LNCAP (cell line): Measurements from ENCODE around the gene F13A1.

ENCODE experiments used
- CTCF ChIP-seq: fragments of 450-650 bp; IDR thresholded peaks from 2 replicates; pipeline ENCODE4 v1.5.1; 2017; ENCODE audit warnings: mild to moderate bottlenecking

F13A1 gene

GRCh38 chr6:6317386-6317785 lies 3.1 kb downstream of the F13A1 start:
- no peak for TF ChIP-seq CTCF

- peak; percentile 75 for TF ChIP-seq CTCF
These were observed 4.8 kb downstream of the F13A1 start for GRCh38 chr6:6315660-6316059.

- TF ChIP-seq CTCF = no peak
These were observed 5.9 kb downstream of the F13A1 start for GRCh38 chr6:6314596-6314995.

- no peak for TF ChIP-seq CTCF
These were observed 7.5 kb downstream of the F13A1 start for GRCh38 chr6:6312901-6313441.

- TF ChIP-seq CTCF = no peak
These were observed 14.9 kb downstream of the F13A1 start for GRCh38 chr6:6305575-6305974.

GRCh38 chr6:6293317-6293716 lies 27.1 kb downstream of the F13A1 start:
- TF ChIP-seq CTCF = no peak

- TF ChIP-seq CTCF = no peak
These were observed 33.0 kb downstream of the F13A1 start for GRCh38 chr6:6287415-6287814.

GRCh38 chr6:6285679-6286078 lies 34.8 kb downstream of the F13A1 start:
- no peak for TF ChIP-seq CTCF
